HEK293 (cell line): ENCODE measurements around the gene HHAT.

Source experiments
- CTCF ChIP-seq: fragments of 450-650 bp; formaldehyde crosslinking; IDR thresholded peaks from 2 replicates; pipeline ENCODE4 v1.5.1; 2016; ENCODE audit warnings: missing biosample characterization, missing genetic modification characterization
- PRDM1 ChIP-seq: fragments of 450-650 bp; formaldehyde crosslinking; IDR thresholded peaks from 2 replicates; pipeline ENCODE4; 2016; ENCODE audit warnings: missing biosample characterization, missing genetic modification characterization
- ZBTB10 ChIP-seq: fragments of 450-650 bp; formaldehyde crosslinking; IDR thresholded peaks from 2 replicates; pipeline ENCODE4 v1.5.1; 2016; ENCODE audit warnings: missing biosample characterization, missing genetic modification characterization
- ZBTB11 ChIP-seq: fragments of 450-650 bp; formaldehyde crosslinking; conservative IDR thresholded peaks from 2 replicates; pipeline ENCODE4 v1.5.1; 2016; ENCODE audit warnings: low read depth, missing biosample characterization, missing genetic modification characterization
- ZEB2 ChIP-seq: fragments of 450-650 bp; formaldehyde crosslinking; IDR thresholded peaks from 2 replicates; pipeline ENCODE4 v1.5.1; 2016; ENCODE audit warnings: missing biosample characterization, missing genetic modification characterization
- ZFP3 ChIP-seq: fragments of 450-650 bp; formaldehyde crosslinking; IDR thresholded peaks from 2 replicates; pipeline ENCODE4 v1.5.1; 2016; ENCODE audit warnings: low read depth, missing biosample characterization, missing genetic modification characterization
- ZNF132 ChIP-seq: fragments of 450-650 bp; formaldehyde crosslinking; IDR thresholded peaks from 2 replicates; pipeline ENCODE4 v1.5.1; 2017; ENCODE audit warnings: missing biosample characterization, missing genetic modification characterization, borderline replicate concordance
- ZNF274 ChIP-seq, 2 experiments: fragments of 200-500 bp in 1 of 2; fragments of 450-650 bp in 1 of 2; sonication (Bioruptor generic) in 1 of 2; formaldehyde crosslinking in 1 of 2; IDR thresholded peaks; 2 replicates each; pipeline versions ENCODE4 v1.5.1 to v1.6.1; 2014 to 2016; ENCODE audit warnings: borderline replicate concordance in 1 of 2, inconsistent platforms in 1 of 2, low read length in 1 of 2, missing biosample characterization in 1 of 2, missing genetic modification characterization in 1 of 2
- ZNF776 ChIP-seq: fragments of 450-650 bp; formaldehyde crosslinking; IDR thresholded peaks from 2 replicates; pipeline ENCODE4 v1.5.0; 2017; ENCODE audit warnings: missing biosample characterization, missing genetic modification characterization, borderline replicate concordance

- no peak for TF ChIP-seq ZFP3 (tag by site-specific recombination)
- TF ChIP-seq PRDM1 (tag by site-specific recombination), result no peak
- TF ChIP-seq CTCF (tag by site-specific recombination), result no peak
- TF ChIP-seq ZEB2 (tag by site-specific recombination), result no peak
- no peak for TF ChIP-seq ZNF274 (IDR thresholded peaks at IDR 0.05; ENCODE audit: low read length)
- no peak for TF ChIP-seq ZNF274 (tag by site-specific recombination; IDR thresholded peaks at IDR 0.05; ENCODE audit: borderline replicate concordance)
- no peak for TF ChIP-seq ZBTB10 (tag by site-specific recombination)
- TF ChIP-seq ZBTB11 (tag by site-specific recombination), result no peak
- no peak for TF ChIP-seq ZNF132 (tag by site-specific recombination)
- no peak for TF ChIP-seq ZNF776 (tag by site-specific recombination)
Measured at GRCh38 chr1:210587566-210587965, 258.9 kb downstream of the HHAT start.
